Smooth muscle cell (in vitro differentiated cells): ENCODE results near the gene FKBP6. TPM values are rescaled to one million over a fixed set of nuclear protein-coding genes. Genes with fewer than 3 reads are reported as not detected.

Experiments used
- DNase-seq: peaks from one replicate; lab custom pipeline; 2025; ENCODE audit not compliant: unreplicated experiment; lab: John Stamatoyannopoulos, UW
- H2AFZ ChIP-seq: fragments of 200-600 bp; sonication (generic); 2 replicates; pipeline ENCODE4 v1.6.0; 2016; ENCODE audit warnings: antibody characterized with exemption, low read depth, mild to moderate bottlenecking
- H3F3A ChIP-seq: fragments of 200-600 bp; sonication (generic); 2 replicates; pipeline ENCODE4 v1.6.0; 2017; ENCODE audit warnings: antibody characterized with exemption, low read depth
- H3K27ac ChIP-seq: fragments of 200-600 bp; sonication (generic); 2 replicates; pipeline ENCODE4 v1.5.1; 2016; ENCODE audit warnings: low read depth, mild to moderate bottlenecking
- H3K27me3 ChIP-seq: fragments of 200-600 bp; sonication (generic); 2 replicates; pipeline ENCODE4 v1.6.1; 2016; ENCODE audit warnings: low read depth, mild to moderate bottlenecking
- H3K36me3 ChIP-seq: fragments of 200-600 bp; sonication (generic); 2 replicates; pipeline ENCODE4 v1.5.1; 2016; ENCODE audit warnings: low read depth
- H3K4me1 ChIP-seq: fragments of 200-600 bp; sonication (generic); 2 replicates; pipeline ENCODE4 v1.5.1; 2016; ENCODE audit warnings: low read depth
- H3K4me2 ChIP-seq: fragments of 200-600 bp; sonication (generic); 2 replicates; pipeline ENCODE4 v1.6.0; 2016; ENCODE audit warnings: mild to moderate bottlenecking
- H3K4me3 ChIP-seq: fragments of 200-600 bp; sonication (generic); 2 replicates; pipeline ENCODE4 v1.5.1; 2016; ENCODE audit warnings: mild to moderate bottlenecking
- H3K79me2 ChIP-seq: fragments of 200-600 bp; sonication (generic); 2 replicates; pipeline ENCODE4 v1.6.0; 2016; ENCODE audit warnings: low read depth, mild to moderate bottlenecking
- H3K9ac ChIP-seq: fragments of 200-600 bp; sonication (generic); 2 replicates; pipeline ENCODE4 v1.6.0; 2016; ENCODE audit warnings: low read depth
- H3K9me3 ChIP-seq: fragments of 200-600 bp; sonication (generic); replicated peaks from 2 replicates; pipeline ENCODE4 v1.5.1; 2016; ENCODE audit warnings: low read depth
- H4K20me1 ChIP-seq: fragments of 200-600 bp; sonication (generic); 2 replicates; pipeline ENCODE4 v1.6.0; 2016; ENCODE audit warnings: low read depth
- CTCF ChIP-seq: fragments of 200-600 bp; sonication (generic); IDR thresholded peaks from 2 replicates; pipeline ENCODE4 v1.5.1; 2017; ENCODE audit warnings: borderline replicate concordance, mild to moderate bottlenecking, antibody characterized with exemption; ENCODE audit not compliant: insufficient read depth, poor library complexity, severe bottlenecking
- WGBS: methylation state at CpG from one replicate; pipeline ENCODE4 v1.1.7; 2016; ENCODE audit warnings: low lambda C conversion rate; 5-methylcytosine and 5-hydroxymethylcytosine counted together
- polyA plus RNA-seq: library from polyadenylated mRNA; unstranded; fragments of >200 nt; fragmentation: Nextera tagmentation; extraction: Ambion mirVana; gene quantifications from 2 replicates; pipeline ENCODE4 v1.2.1, GENCODE V29; 2016
- total RNA-seq: library from RNA; depleted of rRNA; stranded (reverse); fragments of >200 nt; gene quantifications from 2 replicates; pipeline ENCODE4 v1.2.3, GENCODE V29; 2014

Gene FKBP6
- total and polyA plus RNA-seq, 2 experiments from 2014 or later: not detected

GRCh38 chr7:73391396-73391795, 63.4 kb downstream of the FKBP6 start:
- Histone ChIP-seq H3K9ac (no peak overlapping the region), H3K4me2 (no peak overlapping the region), H3K79me2 (no peaks in the 10 kb centered on the region), H3F3A (no peaks in the 10 kb centered on the region), H3K9me3 (peaks cover 5% of the 10 kb centered on the region), H3K27me3 (no peaks in the 10 kb centered on the region), H3K27ac (no peak overlapping the region), H3K4me1 (no peaks in the 10 kb centered on the region), H2AFZ (no peak overlapping the region), H3K4me3 (no peak overlapping the region), H4K20me1 (no peaks in the 10 kb centered on the region), H3K36me3 (no peaks in the 10 kb centered on the region)
- no peak for DNase-seq
- TF ChIP-seq CTCF: no peak
- WGBS: 27% methylated on average over 2 of the region's 2 CpGs

GRCh38 chr7:73394422-73394821, 66.5 kb downstream of the FKBP6 start:
- Histone ChIP-seq H3K9ac (no peak overlapping the region), H3K79me2 (no peaks in the 10 kb centered on the region), H3K4me1 (no peaks in the 10 kb centered on the region), H3K36me3 (no peaks in the 10 kb centered on the region), H3K27me3 (no peaks in the 10 kb centered on the region), H4K20me1 (no peaks in the 10 kb centered on the region), H3K9me3 (no peaks in the 10 kb centered on the region), H2AFZ (no peak overlapping the region), H3K27ac (no peak overlapping the region), H3K4me2 (no peak overlapping the region), H3F3A (no peaks in the 10 kb centered on the region), H3K4me3 (no peak overlapping the region)
- 79% methylated on average over 3 of the region's 3 CpGs for WGBS
- no peak for DNase-seq
- TF ChIP-seq CTCF: no peak

GRCh38 chr7:73395538-73396503, 67.9 kb downstream of the FKBP6 start:
- H3K4me2 ChIP-seq: no peak overlapping the region
- no peak for TF ChIP-seq CTCF
- no peak overlapping the region for H2AFZ ChIP-seq
- DNase-seq: no peak
- H3K9me3 ChIP-seq: no peaks in the 10 kb centered on the region
- H3K79me2 ChIP-seq: no peaks in the 10 kb centered on the region
- H3K36me3 ChIP-seq: no peaks in the 10 kb centered on the region
- no peak overlapping the region for H3K9ac ChIP-seq
- H3K27me3 ChIP-seq: no peaks in the 10 kb centered on the region
- H3F3A ChIP-seq: no peaks in the 10 kb centered on the region
- 88% methylated on average over 21 of the region's 21 CpGs for WGBS
- H4K20me1 ChIP-seq: no peaks in the 10 kb centered on the region
- no peaks in the 10 kb centered on the region for H3K4me1 ChIP-seq
- H3K27ac ChIP-seq: no peak overlapping the region
- H3K4me3 ChIP-seq: no peak overlapping the region
